DOHH2 (cell line): Measurements from ENCODE around the gene STK11.

Experiments
- EZH2phosphoT487 ChIP-seq: fragments of 200-600 bp; sonication (generic); IDR thresholded peaks from 2 replicates; pipeline ENCODE4 v1.6.1; 2017; ENCODE audit warnings: borderline replicate concordance, mild to moderate bottlenecking, antibody characterized with exemption, low read length, moderate library complexity, mixed read lengths
- TF ChIP-seq, protein P1 (sequence below): fragments of 200-600 bp; sonication (generic); IDR thresholded peaks from one replicate; pipeline ENCODE4 v1.5.1; 2014; ENCODE audit warnings: antibody characterized with exemption, mild to moderate bottlenecking, low read depth, low read length; ENCODE audit not compliant: poor library complexity, severe bottlenecking

DNA sequence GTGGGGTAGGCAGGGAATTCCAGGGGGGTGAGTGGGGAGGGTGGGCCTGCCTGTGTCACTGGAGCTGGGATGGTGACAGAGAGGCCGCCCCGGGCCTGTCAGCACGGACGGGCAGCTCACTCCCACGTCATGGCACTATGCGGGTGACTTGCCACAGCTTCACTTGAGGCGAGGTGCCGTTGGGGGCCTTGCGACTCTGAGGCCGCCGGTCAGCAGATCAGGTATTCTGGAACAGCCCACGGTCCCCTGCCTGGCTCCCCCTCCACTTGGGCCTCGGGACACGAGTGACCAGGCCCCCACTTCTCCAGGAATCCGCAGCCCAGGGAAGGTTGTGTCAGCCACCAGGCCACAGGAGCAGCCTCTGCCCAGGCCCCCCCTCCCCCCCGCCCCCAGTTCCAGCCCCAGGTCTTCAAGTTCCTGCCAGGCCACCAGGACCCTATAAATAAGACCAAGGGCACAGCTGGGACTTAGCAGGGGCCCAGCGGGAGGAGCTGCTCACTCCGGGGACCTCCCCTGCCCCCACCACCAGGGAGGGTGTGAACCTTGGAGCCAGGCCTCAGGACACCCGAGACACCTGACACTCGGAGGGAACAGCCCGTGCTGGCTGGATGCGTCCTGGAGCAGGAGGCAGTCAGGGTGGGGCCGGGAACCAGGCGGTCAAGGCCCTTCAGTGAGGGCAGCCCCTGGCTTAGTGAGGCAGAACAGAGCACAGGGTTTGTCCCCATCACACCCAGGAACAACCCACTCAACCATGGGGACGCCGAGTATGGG lies 40.1 kb downstream of the STK11 start:
- TF ChIP-seq, protein P1, sequence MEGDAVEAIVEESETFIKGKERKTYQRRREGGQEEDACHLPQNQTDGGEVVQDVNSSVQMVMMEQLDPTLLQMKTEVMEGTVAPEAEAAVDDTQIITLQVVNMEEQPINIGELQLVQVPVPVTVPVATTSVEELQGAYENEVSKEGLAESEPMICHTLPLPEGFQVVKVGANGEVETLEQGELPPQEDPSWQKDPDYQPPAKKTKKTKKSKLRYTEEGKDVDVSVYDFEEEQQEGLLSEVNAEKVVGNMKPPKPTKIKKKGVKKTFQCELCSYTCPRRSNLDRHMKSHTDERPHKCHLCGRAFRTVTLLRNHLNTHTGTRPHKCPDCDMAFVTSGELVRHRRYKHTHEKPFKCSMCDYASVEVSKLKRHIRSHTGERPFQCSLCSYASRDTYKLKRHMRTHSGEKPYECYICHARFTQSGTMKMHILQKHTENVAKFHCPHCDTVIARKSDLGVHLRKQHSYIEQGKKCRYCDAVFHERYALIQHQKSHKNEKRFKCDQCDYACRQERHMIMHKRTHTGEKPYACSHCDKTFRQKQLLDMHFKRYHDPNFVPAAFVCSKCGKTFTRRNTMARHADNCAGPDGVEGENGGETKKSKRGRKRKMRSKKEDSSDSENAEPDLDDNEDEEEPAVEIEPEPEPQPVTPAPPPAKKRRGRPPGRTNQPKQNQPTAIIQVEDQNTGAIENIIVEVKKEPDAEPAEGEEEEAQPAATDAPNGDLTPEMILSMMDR = no peak
- TF ChIP-seq EZH2phosphoT487 = no peak
